Kidney (tissue), 14 donors: Measurements from ENCODE around the gene PLD4. TPM values are rescaled to one million over a fixed set of nuclear protein-coding genes. Genes with fewer than 3 reads are reported as not detected.
"Not testable (repeated sequence)": the region's sequence is repeated elsewhere in the genome, so short reads cannot be mapped to it uniquely, and the experiment has no call there.

Experiments
- DNase-seq, 5 donors: peaks; one replicate each; pipeline ENCODE4 v3.0.0-alpha.2; 2013 to 2020
- FAIRE-seq: peaks from 2 replicates; lab custom pipeline; 2012; peaks lifted over from hg19 to GRCh38; lab: Jason Lieb, UNC
- H3K27ac ChIP-seq, 2 donors: one replicate each; pipeline ENCODE4 v1.7.0; 2013; ENCODE audit warnings: low read depth in 2 of 2, low read length in 2 of 2, inconsistent platforms in 1 of 2
- H3K27me3 ChIP-seq: one replicate; pipeline ENCODE4 v1.7.1; 2013; ENCODE audit warnings: low read length, inconsistent platforms; ENCODE audit not compliant: control insufficient read depth, insufficient read depth
- H3K36me3 ChIP-seq, 3 donors: one replicate each; pipeline versions ENCODE4 v1.7.0 to v1.7.1; 2013; ENCODE audit warnings: low read length in 3 of 3, control low read depth in 1 of 3, inconsistent platforms in 1 of 3; ENCODE audit not compliant: insufficient read depth in 3 of 3, control insufficient read depth in 2 of 3
- H3K4me1 ChIP-seq, 3 donors: one replicate each; pipeline versions ENCODE4 v1.7.0 to v1.7.1; 2013; ENCODE audit warnings: low read length in 3 of 3, inconsistent platforms in 1 of 3, low read depth in 1 of 3; ENCODE audit not compliant: control insufficient read depth in 2 of 3, insufficient read depth in 2 of 3
- H3K4me3 ChIP-seq, 3 donors: one replicate each; pipeline versions ENCODE4 v1.7.0 to v1.8.1; 2013; ENCODE audit warnings: low read length in 3 of 3, control low read depth in 1 of 3, inconsistent platforms in 1 of 3
- H3K9ac ChIP-seq, 3 donors: one replicate each; pipeline versions ENCODE4 v1.7.0 to v1.7.1; 2013; ENCODE audit warnings: low read length in 3 of 3, control low read depth in 1 of 3, inconsistent platforms in 1 of 3
- H3K9me3 ChIP-seq, 3 donors: one replicate each; pipeline versions ENCODE4 v1.7.0 to v1.7.1; 2013; ENCODE audit warnings: low read length in 3 of 3, control low read depth in 1 of 3, inconsistent platforms in 1 of 3; ENCODE audit not compliant: control insufficient read depth in 2 of 3, insufficient read depth in 1 of 3
- CTCF ChIP-seq: IDR thresholded peaks from 3 replicates; pipeline ENCODE4 v1.5.1; 2012; ENCODE audit warnings: mild to moderate bottlenecking, moderate library complexity, borderline replicate concordance; ENCODE audit not compliant: insufficient read depth; ENCODE audit errors: extremely low read depth
- intact Hi-C: fragments of 100-400 bp; cut with DNase I; formaldehyde crosslinking; loops from one replicate; pipeline ENCODE4 v1.11.1; 2022
- polyA plus RNA-seq: library from polyadenylated mRNA; stranded (reverse); fragments of 350-450 nt; fragmentation: Illumina TruSeq; extraction: RNeasy Lipid Tissue Mini Kit (QIAGEN cat#74804); gene quantifications from one replicate; pipeline ENCODE4 v1.2.3, GENCODE V29; 2014; ENCODE audit warnings: low read depth, low replicate concordance; ENCODE audit not compliant: insufficient read depth
- total RNA-seq: library from RNA; stranded (reverse); fragmentation: NEBNext Ultra II Directional; extraction: Animal tissue kit (Norgen Biotek cat#: 25700); gene quantifications from one replicate; pipeline ENCODE4 v1.2.1, GENCODE V29; 2021
- donor health status: control.
- donor health status: control.
- donor health status: control.
- donor health status: control.
- donor health status: control.
- donor health status: DM: yes; HTN: yes; CAD: no.
- donor health status: Normal renal cell carcinoma (clear cell type).

PLD4 gene
- total and polyA plus RNA-seq, 2 donors from 2014 or later: 3.2 TPM; not detected in 1

- Histone ChIP-seq H3K36me3 (peaks cover 2 to 12% (median 8%) of the 10 kb centered on the region in 3 donors), H3K4me1 (no peaks in the 10 kb centered on the region)
These were observed 41.6 kb upstream of the PLD4 start for GRCh38 chr14:104882991-104883660.

GRCh38 chr14:104883681-104884361 lies 40.9 kb upstream of the PLD4 start:
- H3K9ac ChIP-seq: no peak overlapping the region
- H3K9me3 ChIP-seq: no peaks in the 10 kb centered on the region
- TF ChIP-seq CTCF: no peak
- no peak for FAIRE-seq
- H3K27me3 ChIP-seq: no peaks in the 10 kb centered on the region
- peak in 1 of 5 donors; percentile 73 for DNase-seq
- H3K36me3 ChIP-seq: peaks cover 2 to 12% (median 8%) of the 10 kb centered on the region in 3 donors
- H3K27ac ChIP-seq: no peak overlapping the region
- H3K4me3 ChIP-seq: no peak overlapping the region
- intact Hi-C loops: no loop called here
- H3K4me1 ChIP-seq: no peaks in the 10 kb centered on the region

More at GRCh38 chr14:104882991-104883660, 41.6 kb upstream of the PLD4 start:
- no peak overlapping the region for H3K27ac ChIP-seq
- H3K9ac ChIP-seq: no peak overlapping the region
- intact Hi-C loops: no loop called here
- TF ChIP-seq CTCF: no peak
- FAIRE-seq (no peak), DNase-seq (peak in 1 of 5 donors; percentile 72)
- no peaks in the 10 kb centered on the region for H3K9me3 ChIP-seq
- H3K27me3 ChIP-seq: no peaks in the 10 kb centered on the region
- H3K4me3 ChIP-seq: no peak overlapping the region

- H3K4me3 ChIP-seq, H3K9me3 ChIP-seq, H3K27me3 ChIP-seq, H3K9ac ChIP-seq, intact Hi-C loops, FAIRE-seq, H3K4me1 ChIP-seq, H3K27ac ChIP-seq: not testable (repeated sequence)
- peak in 1 of 5 donors; percentile 69 for DNase-seq
- peaks cover 2 to 12% (median 6%) of the 10 kb centered on the region in 3 donors for H3K36me3 ChIP-seq
These were observed 40.3 kb upstream of the PLD4 start for GRCh38 chr14:104884381-104884780.
